Neural cell (in vitro differentiated cells): Measurements from ENCODE around the gene METTL16.

Experiments
- CTCF ChIP-seq: fragments of 450-650 bp; IDR thresholded peaks from 2 replicates; pipeline ENCODE4 v1.5.1; 2014; ENCODE audit warnings: antibody characterized with exemption, mild to moderate bottlenecking, moderate library complexity; ENCODE audit not compliant: poor library complexity, severe bottlenecking
- EP300 ChIP-seq: fragments of 450-650 bp; conservative IDR thresholded peaks from 2 replicates; pipeline ENCODE4 v1.6.1; 2014; ENCODE audit warnings: antibody characterized with exemption, mild to moderate bottlenecking, moderate library complexity; ENCODE audit not compliant: poor library complexity, severe bottlenecking
- EZH2 ChIP-seq: fragments of 200-600, 300-800 bp; shearing (Covaris generic), sonication (generic); IDR thresholded peaks from 2 replicates; pipeline ENCODE4 v1.6.1; 2014; ENCODE audit warnings: antibody characterized with exemption, low read length, borderline replicate concordance, mild to moderate bottlenecking; ENCODE audit not compliant: insufficient read depth, poor library complexity, severe bottlenecking
- POLR2AphosphoS5 ChIP-seq: IDR thresholded peaks from 2 replicates; pipeline ENCODE4 v1.6.1; 2012
- RAD21 ChIP-seq: fragments of 450-650 bp; conservative IDR thresholded peaks from 2 replicates; pipeline ENCODE4 v1.6.1; 2014; ENCODE audit warnings: antibody characterized with exemption, mild to moderate bottlenecking, moderate library complexity
- REST ChIP-seq: IDR thresholded peaks from 2 replicates; pipeline ENCODE4 v1.6.1; 2012; ENCODE audit warnings: borderline replicate concordance

DNA sequence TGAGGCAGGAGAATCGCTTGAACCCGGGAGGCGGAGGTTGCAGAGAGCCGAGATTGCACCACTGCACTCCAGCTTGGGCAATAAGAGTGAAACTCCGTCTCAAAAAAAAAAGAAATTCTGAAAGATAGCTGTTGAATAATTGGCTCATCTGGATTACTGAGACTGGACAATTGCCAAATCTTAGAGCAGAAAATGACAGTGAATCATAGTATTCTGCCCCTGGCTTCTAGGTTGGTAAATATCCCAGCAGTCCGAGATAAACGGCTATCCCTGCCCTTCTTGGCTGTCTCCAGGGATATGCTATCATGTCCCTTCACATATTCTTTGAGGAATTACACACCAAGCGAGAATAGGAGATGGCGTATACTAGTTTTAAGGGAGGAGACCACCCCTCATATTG, 35.5 kb upstream of the METTL16 start:
- no peak for TF ChIP-seq CTCF
- TF ChIP-seq POLR2AphosphoS5 = no peak
- no peak for TF ChIP-seq RAD21
- TF ChIP-seq EP300 = no peak
- no peak for TF ChIP-seq EZH2
- no peak for TF ChIP-seq REST
